GM23248 (cell line): ENCODE results near the gene LRMDA. TPM values are rescaled to one million over a fixed set of nuclear protein-coding genes. Genes with fewer than 3 reads are reported as not detected.

Experiments
- DNase-seq: peaks from one replicate; pipeline ENCODE4 v3.0.0-alpha.2; 2015
- H2AFZ ChIP-seq: fragments of 200-600 bp; sonication (generic); 2 replicates; pipeline ENCODE4 v1.6.1; 2016; ENCODE audit warnings: antibody characterized with exemption
- H3F3A ChIP-seq: fragments of 200-600 bp; sonication (generic); 2 replicates; pipeline ENCODE4 v1.6.1; 2016; ENCODE audit warnings: mild to moderate bottlenecking, antibody characterized with exemption, mixed run types; ENCODE audit not compliant: insufficient read depth
- H3K27ac ChIP-seq: fragments of 200-600 bp; sonication (generic); 2 replicates; pipeline ENCODE4 v1.5.1; 2016; ENCODE audit warnings: mild to moderate bottlenecking
- H3K27me3 ChIP-seq: fragments of 200-600 bp; sonication (generic); replicated peaks from 2 replicates; pipeline ENCODE4 v1.6.1; 2016; ENCODE audit warnings: mild to moderate bottlenecking; ENCODE audit not compliant: insufficient read depth
- H3K36me3 ChIP-seq: fragments of 200-600 bp; sonication (generic); 2 replicates; pipeline ENCODE4 v1.6.1; 2016; ENCODE audit warnings: low read depth, mild to moderate bottlenecking
- H3K4me1 ChIP-seq: fragments of 200-600 bp; sonication (generic); 2 replicates; pipeline ENCODE4 v1.6.1; 2016; ENCODE audit warnings: mild to moderate bottlenecking; ENCODE audit not compliant: insufficient read depth
- H3K4me2 ChIP-seq: fragments of 200-600 bp; sonication (generic); one replicate; pipeline ENCODE4 v1.6.1; 2016; ENCODE audit warnings: mild to moderate bottlenecking; ENCODE audit not compliant: unreplicated experiment
- H3K4me3 ChIP-seq: fragments of 200-600 bp; sonication (generic); 2 replicates; pipeline ENCODE4 v1.5.1; 2016; ENCODE audit warnings: mild to moderate bottlenecking
- H3K79me2 ChIP-seq: fragments of 200-600 bp; sonication (generic); 2 replicates; pipeline ENCODE4 v1.6.1; 2016; ENCODE audit warnings: mild to moderate bottlenecking; ENCODE audit not compliant: insufficient read depth
- H3K9ac ChIP-seq: fragments of 200-600 bp; sonication (generic); 2 replicates; pipeline ENCODE4 v1.6.1; 2016; ENCODE audit warnings: mild to moderate bottlenecking
- H3K9me2 ChIP-seq: fragments of 200-600 bp; sonication (generic); 2 replicates; pipeline ENCODE4 v1.6.1; 2016; ENCODE audit warnings: mixed run types, mild to moderate bottlenecking, moderate library complexity; ENCODE audit not compliant: insufficient read depth
- H3K9me3 ChIP-seq: fragments of 200-600 bp; sonication (generic); one replicate; pipeline ENCODE4 v1.6.1; 2017; ENCODE audit warnings: low read depth
- H4K20me1 ChIP-seq: fragments of 200-600 bp; sonication (generic); 2 replicates; pipeline ENCODE4 v1.6.0; 2016; ENCODE audit not compliant: insufficient read depth
- EZH2 ChIP-seq: fragments of 200-600 bp; sonication (generic); IDR thresholded peaks from 2 replicates; pipeline ENCODE4 v1.6.1; 2018; ENCODE audit warnings: antibody characterized with exemption, mild to moderate bottlenecking; ENCODE audit not compliant: insufficient read depth, poor library complexity, severe bottlenecking
- EZH2phosphoT487 ChIP-seq: fragments of 200-600 bp; sonication (generic); IDR thresholded peaks from 2 replicates; pipeline ENCODE4 v1.6.1; 2018; ENCODE audit warnings: antibody characterized with exemption, moderate library complexity, mild to moderate bottlenecking, low read depth; ENCODE audit not compliant: insufficient read depth
- WGBS, 2 experiments: methylation state at CpG; one replicate each; pipeline ENCODE4 v1.1.6; 2015 to 2017; ENCODE audit warnings: low lambda C conversion rate in 2 of 2, low coverage in 1 of 2; ENCODE audit errors: missing lambda C conversion rate in 2 of 2; 5-methylcytosine and 5-hydroxymethylcytosine counted together
- in situ Hi-C: fragments of 300-500 bp; cut with MboI; formaldehyde crosslinking; loops from 2 replicates; pipeline ENCODE4 v1.15.0; 2020
- polyA plus RNA-seq: library from polyadenylated mRNA; unstranded; fragments of >200 nt; fragmentation: Nextera tagmentation; extraction: Ambion mirVana; gene quantifications from 2 replicates; pipeline ENCODE4 v1.2.1, GENCODE V29; 2016
- total RNA-seq: library from RNA; depleted of rRNA; stranded (reverse); fragments of >200 nt; shearing (Covaris generic); gene quantifications from 2 replicates; pipeline ENCODE4 v1.2.3, GENCODE V29; 2014

The LRMDA gene
- total and polyA plus RNA-seq, 2 experiments from 2014 or later, result 2.6 TPM; not detected in 1

- H3F3A ChIP-seq, result peaks cover 4% of the 10 kb centered on the region
- no peak overlapping the region for H3K9ac ChIP-seq
- no peak overlapping the region for H3K4me3 ChIP-seq
- H3K79me2 ChIP-seq, result no peaks in the 10 kb centered on the region
- no peaks in the 10 kb centered on the region for H3K9me3 ChIP-seq
- 17 to 25% methylated on average over 1 of the region's 1 CpG for WGBS, 2 experiments
- no peak for DNase-seq
- no peaks in the 10 kb centered on the region for H3K36me3 ChIP-seq
- no peaks in the 10 kb centered on the region for H3K9me2 ChIP-seq
- TF ChIP-seq EZH2 (no peak), EZH2phosphoT487 (no peak)
- no peak overlapping the region for H2AFZ ChIP-seq
- H3K27me3 ChIP-seq, result peaks cover 21% of the 10 kb centered on the region
- in situ Hi-C loops, result no loop called here
- H4K20me1 ChIP-seq, result no peaks in the 10 kb centered on the region
- H3K4me1 ChIP-seq, result peaks cover 6% of the 10 kb centered on the region
- no peak overlapping the region for H3K27ac ChIP-seq
- no peak overlapping the region for H3K4me2 ChIP-seq
These were observed 347.9 kb downstream of the LRMDA start for GRCh38 chr10:75779276-75779675.

- Histone ChIP-seq H3K4me3 (no peak overlapping the region), H3K36me3 (no peaks in the 10 kb centered on the region), H3K9me3 (no peaks in the 10 kb centered on the region), H3K27me3 (peaks cover 21% of the 10 kb centered on the region), H3K79me2 (no peaks in the 10 kb centered on the region), H3K9ac (no peak overlapping the region), H3K27ac (no peak overlapping the region), H3F3A (no peaks in the 10 kb centered on the region), H4K20me1 (no peaks in the 10 kb centered on the region), H3K4me2 (no peak overlapping the region), H3K4me1 (no peaks in the 10 kb centered on the region), H3K9me2 (no peaks in the 10 kb centered on the region), H2AFZ (no peak overlapping the region)
- 70 to 73% methylated on average over 18 of the region's 18 CpGs for WGBS, 2 experiments
- in situ Hi-C loops, result no loop called here
- DNase-seq, result no peak
- TF ChIP-seq EZH2phosphoT487 (no peak), EZH2 (no peak)
These were observed 351.2 kb downstream of the LRMDA start for GRCh38 chr10:75782463-75783248.

- 0 out of 2 replicates have a peak overlapping the region, but pooled peaks have one; percentile 25 for H2AFZ ChIP-seq
- DNase-seq, result peak; percentile 66
These were observed 357.2 kb downstream of the LRMDA start for GRCh38 chr10:75788394-75789205.

GRCh38 chr10:75793848-75794247 is 362.4 kb downstream of the LRMDA start:
- no peak overlapping the region for H3K27ac ChIP-seq
- TF ChIP-seq EZH2phosphoT487 (no peak), EZH2 (no peak)
- H3K9ac ChIP-seq, result no peak overlapping the region
- in situ Hi-C loops, result no loop called here
- H3K79me2 ChIP-seq, result no peaks in the 10 kb centered on the region
- H3F3A ChIP-seq, result no peaks in the 10 kb centered on the region
- no peaks in the 10 kb centered on the region for H4K20me1 ChIP-seq
- H3K9me3 ChIP-seq, result peaks cover 3% of the 10 kb centered on the region
- no peak for DNase-seq
- no peaks in the 10 kb centered on the region for H3K9me2 ChIP-seq
- H3K27me3 ChIP-seq, result 0 out of 2 replicates have a peak, but pooled peaks cover 3% of the 10 kb centered on the region
- H3K4me2 ChIP-seq, result no peak overlapping the region
- WGBS, 2 experiments, result 73 to 85% methylated on average over 1 of the region's 1 CpG
- no peaks in the 10 kb centered on the region for H3K4me1 ChIP-seq
- H2AFZ ChIP-seq, result no peak overlapping the region
- H3K36me3 ChIP-seq, result no peaks in the 10 kb centered on the region
- H3K4me3 ChIP-seq, result no peak overlapping the region

More at GRCh38 chr10:75788394-75789205, 357.2 kb downstream of the LRMDA start:
- H3K4me3 ChIP-seq, result no peak overlapping the region
- no peak overlapping the region for H3K9ac ChIP-seq
- no peaks in the 10 kb centered on the region for H3K9me3 ChIP-seq
- in situ Hi-C loops, result no loop called here
- H3K27ac ChIP-seq, result no peak overlapping the region
- H3K27me3 ChIP-seq, result peaks cover 6% of the 10 kb centered on the region; the same call in 1 of the 2 replicates
- TF ChIP-seq EZH2, result no peak
- TF ChIP-seq EZH2phosphoT487, result no peak
- no peaks in the 10 kb centered on the region for H3F3A ChIP-seq
- WGBS, 2 experiments, result 14 to 17% methylated on average over 4 of the region's 4 CpGs
- H3K79me2 ChIP-seq, result no peaks in the 10 kb centered on the region
- no peak overlapping the region for H3K4me2 ChIP-seq
- no peaks in the 10 kb centered on the region for H3K4me1 ChIP-seq
- no peaks in the 10 kb centered on the region for H3K36me3 ChIP-seq
- no peaks in the 10 kb centered on the region for H3K9me2 ChIP-seq
- no peaks in the 10 kb centered on the region for H4K20me1 ChIP-seq
